Aorta (tissue), 5 donors: ENCODE data around the gene SIRPB2. TPM values are rescaled to one million over a fixed set of nuclear protein-coding genes. Genes with fewer than 3 reads are reported as not detected.
A peak's percentile ranks its signal among the peaks of the same experiment; 100 is the strongest.

ENCODE experiments used
- ATAC-seq: fragments of 200-7000 bp; cut with Tn5 transposase; one replicate; pipeline ENCODE4 v1.9.1; 2022; ENCODE audit warnings: moderate library complexity; ENCODE audit not compliant: low FRiP score
- DNase-seq, 2 donors: peaks; one replicate each; pipeline ENCODE4 v3.0.0-alpha.2; 2020
- H3K27ac ChIP-seq, 2 donors: one replicate each; pipeline ENCODE4 v1.5.1; 2013; ENCODE audit warnings: low read length in 2 of 2, mild to moderate bottlenecking in 2 of 2, moderate library complexity in 2 of 2, control low read depth in 1 of 2, inconsistent platforms in 1 of 2, low read depth in 1 of 2
- H3K27me3 ChIP-seq, 2 donors: one replicate each; pipeline ENCODE4 v1.6.1; 2013; ENCODE audit warnings: control low read depth in 1 of 2, low read length in 1 of 2, mild to moderate bottlenecking in 1 of 2, moderate library complexity in 1 of 2; ENCODE audit not compliant: insufficient read depth in 2 of 2, control insufficient read depth in 1 of 2
- H3K36me3 ChIP-seq, 2 donors: one replicate each; pipeline ENCODE4 v1.6.1; 2013; ENCODE audit warnings: control low read depth in 1 of 2, low read length in 1 of 2, mild to moderate bottlenecking in 1 of 2; ENCODE audit not compliant: insufficient read depth in 2 of 2, control insufficient read depth in 1 of 2
- H3K4me1 ChIP-seq, 2 donors: one replicate each; pipeline ENCODE4 v1.6.1; 2013; ENCODE audit warnings: low read length in 2 of 2, control low read depth in 1 of 2, mild to moderate bottlenecking in 1 of 2, moderate library complexity in 1 of 2; ENCODE audit not compliant: insufficient read depth in 2 of 2, control insufficient read depth in 1 of 2
- H3K4me3 ChIP-seq, 2 donors: one replicate each; pipeline ENCODE4 v1.5.1; 2013; ENCODE audit warnings: low read length in 2 of 2, control low read depth in 1 of 2, mild to moderate bottlenecking in 1 of 2
- H3K9me3 ChIP-seq: one replicate; pipeline ENCODE4 v1.6.1; 2013; ENCODE audit warnings: mild to moderate bottlenecking, low read length; ENCODE audit not compliant: control insufficient read depth
- WGBS, 2 donors: extraction: QIAGEN DNeasy Blood & Tissue Kit; methylation state at CpG; one replicate each; pipeline ENCODE4 v1.1.7; 2013; 5-methylcytosine and 5-hydroxymethylcytosine counted together
- intact Hi-C, 2 donors: fragments of 100-400 bp; cut with DNase I; formaldehyde crosslinking; loops; one replicate each; pipeline versions ENCODE4 v1.14.2 to v1.15.0; 2022
- polyA plus RNA-seq, 2 donors: library from polyadenylated mRNA; stranded (reverse); fragments of 200-250 nt; gene quantifications; one replicate each; pipeline ENCODE4 v1.2.3, GENCODE V29; 2013
- total RNA-seq, 2 donors: library from RNA; stranded (reverse); fragmentation: NEBNext Ultra II Directional; extraction: Animal tissue kit (Norgen Biotek cat#: 25700); gene quantifications; one replicate each; pipeline ENCODE4 v1.2.1, GENCODE V29; 2021
- donor health status: healthy with polysubstance abuse.
- donor health status: Bipolar disorder and iron deficiency.
- donor health status: DM: no; HTN: no; CAD: no.
- donor health status: DM: no; HTN: no; CAD: no.
- donor health status: DM: yes; HTN: yes; CAD: no.

SIRPB2 gene
- total and polyA plus RNA-seq, 4 donors, result 1.00 to 27.3 (median 8.5) TPM

- no peak overlapping the region for H3K27ac ChIP-seq
- H3K27me3 ChIP-seq, result no peaks in the 10 kb centered on the region
- H3K4me1 ChIP-seq, result no peaks in the 10 kb centered on the region
- peaks cover 12 to 27% of the 10 kb centered on the region in 2 donors for H3K36me3 ChIP-seq
- intact Hi-C loops, result no loop called here
- no peak overlapping the region for H3K4me3 ChIP-seq
- ATAC-seq (no peak), DNase-seq (no peak)
- no peaks in the 10 kb centered on the region for H3K9me3 ChIP-seq
- 61 to 63% methylated on average over 5 of the region's 5 CpGs for WGBS, 2 donors
These were observed 48.1 kb downstream of the SIRPB2 start for GRCh38 chr20:1443085-1443484.

GRCh38 chr20:1442304-1442703 lies 48.9 kb downstream of the SIRPB2 start:
- ATAC-seq, result no peak
- Histone ChIP-seq H3K9me3 (no peaks in the 10 kb centered on the region), H3K36me3 (peaks cover 8 to 26% of the 10 kb centered on the region in 2 donors), H3K27me3 (no peaks in the 10 kb centered on the region), H3K4me3 (no peak overlapping the region), H3K4me1 (no peaks in the 10 kb centered on the region), H3K27ac (no peak overlapping the region)
- DNase-seq, result no peak
- WGBS, 2 donors, result 79% methylated on average over 2 of the region's 2 CpGs
- intact Hi-C loops, result no loop called here

- 72 to 74% methylated on average over 3 of the region's 3 CpGs for WGBS, 2 donors
- no peak for ATAC-seq
- no peaks in the 10 kb centered on the region for H3K4me1 ChIP-seq
- H3K9me3 ChIP-seq, result no peaks in the 10 kb centered on the region
- peaks cover 6 to 24% of the 10 kb centered on the region in 2 donors for H3K36me3 ChIP-seq
- intact Hi-C loops, result no loop called here
- no peak for DNase-seq
- no peak overlapping the region for H3K4me3 ChIP-seq
- no peaks in the 10 kb centered on the region for H3K27me3 ChIP-seq
- H3K27ac ChIP-seq, result no peak overlapping the region
These were observed 50.1 kb downstream of the SIRPB2 start for GRCh38 chr20:1441133-1441532.

GRCh38 chr20:1440024-1440423 lies 51.2 kb downstream of the SIRPB2 start:
- WGBS, 2 donors, result 66 to 68% methylated on average over 6 of the region's 6 CpGs
- H3K36me3 ChIP-seq, result peaks cover 3 to 18% of the 10 kb centered on the region in 2 donors
- intact Hi-C loops, result no loop called here
- no peak overlapping the region for H3K4me3 ChIP-seq
- no peak overlapping the region for H3K27ac ChIP-seq
- H3K9me3 ChIP-seq, result no peaks in the 10 kb centered on the region
- DNase-seq (no peak), ATAC-seq (no peak)
- H3K4me1 ChIP-seq, result no peaks in the 10 kb centered on the region
- H3K27me3 ChIP-seq, result no peaks in the 10 kb centered on the region

- WGBS, 2 donors, result 27 to 44% methylated on average over 1 of the region's 1 CpG
- no peak for DNase-seq
These were observed 52.9 kb downstream of the SIRPB2 start for GRCh38 chr20:1438361-1438760.

GRCh38 chr20:1437235-1437904 lies 53.9 kb downstream of the SIRPB2 start:
- intact Hi-C loops, result loop anchor here in 1 of 2 donors (2.0 kb wide), 1 partner anchor 125 kb away; no protein-coding TSS in a partner anchor
- no peaks in the 10 kb centered on the region for H3K9me3 ChIP-seq
- ATAC-seq (peak; percentile 64), DNase-seq (peak; percentile 82 to 89)
- H3K36me3 ChIP-seq, result peaks cover 0 to 5% of the 10 kb centered on the region in 2 donors
- H3K4me1 ChIP-seq, result no peaks in the 10 kb centered on the region
- no peak overlapping the region for H3K27ac ChIP-seq
- no peaks in the 10 kb centered on the region for H3K27me3 ChIP-seq
- 31 to 32% methylated on average over 5 of the region's 5 CpGs for WGBS, 2 donors
- H3K4me3 ChIP-seq, result no peak overlapping the region

More at GRCh38 chr20:1438361-1438760, 52.9 kb downstream of the SIRPB2 start:
- no peak for ATAC-seq
- Histone ChIP-seq H3K4me1 (no peaks in the 10 kb centered on the region), H3K4me3 (no peak overlapping the region), H3K9me3 (no peaks in the 10 kb centered on the region), H3K27ac (no peak overlapping the region), H3K27me3 (no peaks in the 10 kb centered on the region), H3K36me3 (peaks cover 0 to 9% of the 10 kb centered on the region in 2 donors)
- intact Hi-C loops, result loop anchor here in 1 of 2 donors (1.0 kb wide), 1 partner anchor 125 kb away; no protein-coding TSS in a partner anchor

- H3K27me3 ChIP-seq, result no peaks in the 10 kb centered on the region
- intact Hi-C loops, result loop anchor here in 1 of 2 donors (2.0 kb wide), 1 partner anchor 123 kb away; no protein-coding TSS in a partner anchor
- no peak for ATAC-seq
- no peak overlapping the region for H3K4me3 ChIP-seq
- no peaks in the 10 kb centered on the region for H3K9me3 ChIP-seq
- H3K4me1 ChIP-seq, result no peaks in the 10 kb centered on the region
- DNase-seq, result no peak
- H3K36me3 ChIP-seq, result peaks cover 0 to 2% of the 10 kb centered on the region in 2 donors
- 91 to 92% methylated on average over 8 of the region's 8 CpGs for WGBS, 2 donors
- no peak overlapping the region for H3K27ac ChIP-seq
These were observed 55.0 kb downstream of the SIRPB2 start for GRCh38 chr20:1436263-1436662.

GRCh38 chr20:1435337-1435699 lies 55.9 kb downstream of the SIRPB2 start:
- ATAC-seq, result no peak
- no peak overlapping the region for H3K27ac ChIP-seq

More at GRCh38 chr20:1435337-1435699, 55.9 kb downstream of the SIRPB2 start:
- Histone ChIP-seq H3K9me3 (no peaks in the 10 kb centered on the region), H3K4me3 (no peak overlapping the region), H3K4me1 (no peaks in the 10 kb centered on the region), H3K36me3 (no peaks in the 10 kb centered on the region), H3K27me3 (no peaks in the 10 kb centered on the region)
- no peak for DNase-seq
- intact Hi-C loops, result no loop called here
